NT2/D1 (cell line): Measurements from ENCODE around the gene MANF.

Experiments used
- SUZ12 ChIP-seq: IDR thresholded peaks from 2 replicates; pipeline ENCODE4 v1.6.1; 2011; ENCODE audit not compliant: insufficient read length, insufficient read depth; ENCODE audit errors: extremely low read depth
- ZNF274 ChIP-seq: IDR thresholded peaks from 2 replicates; pipeline ENCODE4 v1.6.1; 2011; ENCODE audit warnings: mild to moderate bottlenecking, low read depth, low read length

DNA sequence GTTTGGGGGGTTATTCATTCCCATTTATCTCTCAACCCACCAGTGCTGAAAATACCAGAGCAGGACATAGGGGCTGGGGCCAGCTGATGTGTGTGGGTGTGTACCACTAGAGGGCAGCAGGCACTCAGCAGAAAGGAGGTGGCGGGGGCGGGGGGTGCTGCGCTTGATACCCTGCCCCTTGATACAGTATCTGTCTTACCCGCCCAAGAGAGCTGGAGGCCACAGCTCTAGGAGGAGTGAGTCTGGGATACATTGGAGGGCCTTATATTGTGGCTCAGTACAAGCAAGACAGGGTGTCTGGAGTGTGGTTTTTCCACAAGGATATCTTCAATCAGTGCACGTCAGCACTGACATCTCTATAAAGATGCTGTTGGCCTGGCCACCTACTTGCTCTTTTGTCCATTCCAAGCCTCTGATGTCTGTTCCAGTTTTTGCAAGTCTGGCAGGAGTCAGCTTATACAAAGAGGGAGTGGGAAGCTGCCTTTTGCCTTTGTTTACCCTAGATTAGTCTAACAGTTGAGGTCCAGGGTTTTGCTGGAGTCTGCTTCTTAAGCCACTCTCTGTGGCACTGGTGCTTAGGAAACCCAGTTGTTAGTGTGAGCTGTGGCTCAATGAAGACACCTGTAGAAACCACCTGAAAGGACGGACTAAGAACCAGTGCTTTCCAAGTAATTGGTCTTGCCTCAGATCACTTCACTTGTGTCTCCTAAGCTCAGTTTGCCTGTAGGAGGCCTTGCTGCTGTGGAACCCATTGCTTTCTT, 4.5 kb downstream of the MANF start:
- TF ChIP-seq ZNF274 (no peak), SUZ12 (no peak)
